MCF 10A (cell line): ENCODE data around the gene SPATS2L. TPM values are rescaled to one million over a fixed set of nuclear protein-coding genes. Genes with fewer than 3 reads are reported as not detected.

Experiments used
- BruUV-seq: library from RNA; stranded (reverse); fragments of 400-500 nt; replicated peaks from 2 replicates; lab custom pipeline; 2021; lab: Mats Ljungman, UMichigan
- CTCF ChIA-PET: fragments of 300-600 bp; sonication (Branson Sonifier 250); formaldehyde crosslinking; extraction: SDS; loops from one replicate; lab custom pipeline; 2021; ENCODE audit warnings: antibody characterized with exemption, inconsistent platforms; lab: Yijun Ruan, JAX
- POLR2A ChIA-PET: fragments of 300-600, 350-650 bp; sonication (Branson Sonifier 250); formaldehyde crosslinking; extraction: SDS; loops from one replicate; lab custom pipeline; 2020; ENCODE audit warnings: antibody characterized with exemption, inconsistent platforms; lab: Yijun Ruan, JAX
- DNase-seq: peaks from one replicate; pipeline ENCODE4 v3.0.0-alpha.2; 2018; ENCODE audit not compliant: unreplicated experiment
- H3K27ac Mint-ChIP-seq: one replicate; pipeline ENCODE4 v1.8.0; 2022; ENCODE audit warnings: mild to moderate bottlenecking, low read depth, mixed read lengths; ENCODE audit not compliant: unreplicated experiment
- H3K27me3 Mint-ChIP-seq: one replicate; pipeline ENCODE4 v1.8.0; 2022; ENCODE audit warnings: mixed read lengths; ENCODE audit not compliant: insufficient read depth, unreplicated experiment
- H3K36me3 Mint-ChIP-seq: one replicate; pipeline ENCODE4 v1.8.0; 2022; ENCODE audit warnings: mild to moderate bottlenecking, moderate library complexity, mixed read lengths; ENCODE audit not compliant: insufficient read depth, unreplicated experiment
- H3K4me1 Mint-ChIP-seq: one replicate; pipeline ENCODE4 v1.8.0; 2022; ENCODE audit warnings: mixed read lengths; ENCODE audit not compliant: insufficient read depth, unreplicated experiment
- H3K4me3 Mint-ChIP-seq: one replicate; pipeline ENCODE4 v1.8.0; 2022; ENCODE audit warnings: mild to moderate bottlenecking, moderate library complexity, mixed read lengths; ENCODE audit not compliant: unreplicated experiment
- H3K9me3 Mint-ChIP-seq: one replicate; pipeline ENCODE4 v1.8.0; 2022; ENCODE audit warnings: mixed read lengths; ENCODE audit not compliant: unreplicated experiment
- CTCF ChIP-seq: fragments of 200-600 bp; IDR thresholded peaks from one replicate; pipeline ENCODE4 v1.8.0; 2022; ENCODE audit warnings: antibody characterized with exemption, mild to moderate bottlenecking; ENCODE audit not compliant: unreplicated experiment
- intact Hi-C: fragments of 100-400 bp; cut with micrococcal nuclease; formaldehyde crosslinking; loops from 2 replicates; pipeline ENCODE4 v1.14.1; 2022
- total RNA-seq: library from RNA; stranded (reverse); gene quantifications from 2 replicates; pipeline ENCODE4 v1.2.3, GENCODE V29; 2022

Gene SPATS2L
- total RNA-seq, 1 experiment from 2014 or later: 68.3 TPM

DNA sequence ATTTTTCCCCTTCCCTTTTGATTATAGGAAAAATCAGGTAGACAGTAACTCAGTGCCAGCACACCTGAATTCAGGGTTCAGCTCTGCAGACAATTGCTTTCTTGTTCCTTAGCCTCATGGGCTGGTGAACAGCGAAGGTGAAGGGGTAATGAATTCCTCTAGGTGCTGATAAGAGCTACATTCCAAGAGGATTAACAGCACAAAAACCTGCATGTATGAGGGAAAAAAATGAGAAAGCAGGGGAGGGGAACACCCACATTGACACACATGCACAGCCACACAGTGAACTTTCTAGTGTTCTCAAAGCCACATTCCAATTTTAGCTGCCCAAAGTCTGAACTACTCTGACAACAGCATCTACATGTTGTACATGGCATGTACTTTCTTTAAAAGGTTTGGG, 46.1 kb downstream of the SPATS2L start:
- ChIA-PET POLR2A (interaction anchor here (1.1 kb wide), 1 partner anchor 64 kb away, joined by 3 read pairs; no protein-coding TSS in a partner anchor), CTCF (interaction anchor here (0.8 to 1.2 kb wide), 4 partner anchors 21 to 368 kb away, joined by 3 to 4 read pairs (median 3); no protein-coding TSS in a partner anchor)
- DNase-seq: no peak
- no peak for TF ChIP-seq CTCF
- Mint-ChIP-seq H3K9me3 (no peaks in the 10 kb centered on the region), H3K4me1 (peaks cover 23% of the 10 kb centered on the region), H3K4me3 (no peak overlapping the region), H3K27ac (peak overlapping the region; percentile 75), H3K27me3 (no peaks in the 10 kb centered on the region), H3K36me3 (no peaks in the 10 kb centered on the region)
- no TSS peak for BruUV-seq
- intact Hi-C loops: no loop called here

- POLR2A ChIA-PET: interaction anchor here (0.7 to 2.1 kb wide), 4 partner anchors 15 to 64 kb away, joined by 3 to 5 read pairs (median 3); no protein-coding TSS in a partner anchor
- H3K27ac Mint-ChIP-seq: peak overlapping the region; percentile 75
- TF ChIP-seq CTCF: no peak
- no peaks in the 10 kb centered on the region for H3K9me3 Mint-ChIP-seq
- CTCF ChIA-PET: interaction anchor here (1.3 kb wide), 1 partner anchor 44 kb away, joined by 3 read pairs; no protein-coding TSS in a partner anchor
- intact Hi-C loops: no loop called here
- H3K4me1 Mint-ChIP-seq: peaks cover 23% of the 10 kb centered on the region
- H3K36me3 Mint-ChIP-seq: no peaks in the 10 kb centered on the region
- no peak overlapping the region for H3K4me3 Mint-ChIP-seq
- no peaks in the 10 kb centered on the region for H3K27me3 Mint-ChIP-seq
- no peak for DNase-seq
- BruUV-seq: no TSS peak
These were observed 46.6 kb downstream of the SPATS2L start for GRCh38 chr2:200353120-200353519.

GRCh38 chr2:200353874-200354273, 47.4 kb downstream of the SPATS2L start:
- BruUV-seq: no TSS peak
- POLR2A ChIA-PET: interaction anchor here (0.6 to 2.1 kb wide), 4 partner anchors 16 to 874 kb away, joined by 3 to 5 read pairs (median 3); no protein-coding TSS in a partner anchor
- Mint-ChIP-seq H3K4me1 (peaks cover 23% of the 10 kb centered on the region), H3K27ac (no peak overlapping the region), H3K27me3 (no peaks in the 10 kb centered on the region), H3K36me3 (no peaks in the 10 kb centered on the region), H3K4me3 (no peak overlapping the region), H3K9me3 (no peaks in the 10 kb centered on the region)
- CTCF ChIA-PET: interaction anchor here (0.7 to 1.4 kb wide), 3 partner anchors 10 to 889 kb away, joined by 3 to 4 read pairs (median 3); no protein-coding TSS in a partner anchor
- no peak for DNase-seq
- TF ChIP-seq CTCF: no peak
- intact Hi-C loops: no loop called here

DNA sequence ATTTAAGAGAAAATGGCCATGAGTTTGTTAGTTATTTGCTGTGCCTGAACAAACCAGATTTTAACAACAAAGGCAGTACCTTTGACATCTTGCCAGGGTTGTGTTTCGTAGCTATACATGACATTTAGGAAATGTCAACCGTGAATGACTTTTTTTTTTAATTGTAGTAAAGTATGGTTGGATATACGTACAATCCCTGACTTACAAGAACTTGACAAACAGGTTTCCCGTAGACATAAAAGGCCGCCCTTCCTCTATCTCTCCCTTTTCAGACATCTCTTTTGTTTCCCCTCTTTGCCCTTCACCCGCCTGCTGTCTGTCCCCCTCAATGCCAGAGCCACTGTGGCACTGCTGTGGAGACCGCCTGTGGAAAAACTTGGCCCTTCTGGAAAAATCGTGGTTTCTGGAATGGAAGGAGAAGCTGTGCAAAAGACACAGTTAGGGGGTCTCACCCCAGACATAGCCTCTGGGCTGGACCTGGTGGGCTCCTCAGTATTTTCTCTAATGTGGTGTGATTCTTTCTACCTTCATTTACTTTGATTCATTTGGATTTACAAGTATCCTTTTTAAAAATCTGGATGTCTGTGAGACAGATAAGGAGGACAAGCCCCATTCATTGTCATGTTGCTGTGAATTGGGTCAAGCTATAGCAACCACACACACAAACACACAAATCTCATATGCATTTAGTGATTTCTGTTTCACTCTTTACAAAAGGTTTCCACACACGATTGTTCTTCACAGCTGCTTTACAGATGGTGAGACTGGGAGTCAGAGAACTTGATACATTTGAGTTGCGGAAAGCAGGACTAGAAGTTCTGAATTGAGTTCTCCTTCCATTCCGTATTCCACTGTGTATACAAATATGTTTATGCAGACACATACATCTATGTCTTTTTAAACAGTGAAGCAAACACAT, 48.6 kb downstream of the SPATS2L start:
- no peaks in the 10 kb centered on the region for H3K9me3 Mint-ChIP-seq
- intact Hi-C loops: no loop called here
- H3K27ac Mint-ChIP-seq: no peak overlapping the region
- H3K4me3 Mint-ChIP-seq: no peak overlapping the region
- peaks cover 23% of the 10 kb centered on the region for H3K4me1 Mint-ChIP-seq
- H3K36me3 Mint-ChIP-seq: no peaks in the 10 kb centered on the region
- DNase-seq: no peak
- no peak for TF ChIP-seq CTCF
- ChIA-PET CTCF (interaction anchor here (0.6 to 1.4 kb wide), 3 partner anchors 8 to 50 kb away, joined by 3 to 4 read pairs (median 3); no protein-coding TSS in a partner anchor), POLR2A (interaction anchor here (0.7 to 2.1 kb wide), 2 partner anchors 11 to 17 kb away, joined by 3 to 5 read pairs; no protein-coding TSS in a partner anchor)
- no TSS peak for BruUV-seq
- no peaks in the 10 kb centered on the region for H3K27me3 Mint-ChIP-seq
